ENCODE measurements around the gene SPACA5.
"Not testable (repeated sequence)": the region's sequence is repeated elsewhere in the genome, so short reads cannot be mapped to it uniquely, and the experiment has no call there.

- not testable (repeated sequence) for TF ChIP-seq CTCF (conservative IDR thresholded peaks at IDR 0.05; ENCODE audit: low read length); EZH2phosphoT487 (IDR thresholded peaks at IDR 0.05; ENCODE audit: borderline replicate concordance, low read depth, low read length)
Measured at GRCh38 chrX:48019892-48020291, 13.1 kb downstream of the SPACA5 start.

All from OCI-LY7 (cell line).